Pancreas (tissue), 10 donors: Measurements from ENCODE around the gene TEK. TPM values are rescaled to one million over a fixed set of nuclear protein-coding genes. Genes with fewer than 3 reads are reported as not detected.

Experiments used
- ATAC-seq, 4 donors: fragments of 200-7000 bp; cut with Tn5 transposase; one replicate each; pipeline versions ENCODE4 v1.8.0 to v1.9.1; 2020; ENCODE audit warnings: mild to moderate bottlenecking in 4 of 4, moderate library complexity in 4 of 4
- DNase-seq, 6 donors: peaks; one replicate each; pipeline ENCODE4 v3.0.0-alpha.2; 2020
- FAIRE-seq: peaks from 2 replicates; lab custom pipeline; 2012; peaks lifted over from hg19 to GRCh38; lab: Jason Lieb, UNC
- H3K27ac ChIP-seq, 4 donors: fragments of 200-600 bp; sonication (generic); 1 replicate in 3 of 4; 2 replicates in 1 of 4; pipeline versions ENCODE4 v1.5.0 to v1.8.0; 2020
- H3K27me3 ChIP-seq, 4 donors: fragments of 200-600 bp; one replicate each; pipeline ENCODE4 v1.8.0; 2021
- H3K36me3 ChIP-seq, 3 donors: fragments of 200-600 bp; sonication (generic) in 1 of 3; one replicate each; pipeline versions ENCODE4 v1.5.0 to v1.8.0; 2020 to 2021
- H3K4me1 ChIP-seq, 3 donors: fragments of 200-600 bp; one replicate each; pipeline ENCODE4 v1.8.0; 2021
- H3K4me3 ChIP-seq, 4 donors: fragments of 200-600 bp; sonication (generic) in 2 of 4; one replicate each; pipeline versions ENCODE4 v1.5.0 to v1.8.0; 2020 to 2021
- H3K9me3 ChIP-seq, 4 donors: fragments of 200-600 bp; one replicate each; pipeline ENCODE4 v1.8.0; 2021
- WGBS, 2 donors: extraction: QIAGEN DNeasy Blood & Tissue Kit; methylation state at CpG; one replicate each; pipeline ENCODE4 v1.1.7; 2013; 5-methylcytosine and 5-hydroxymethylcytosine counted together
- intact Hi-C, 3 donors: fragments of 100-400 bp; cut with DNase I; formaldehyde crosslinking; loops; one replicate each; pipeline versions ENCODE4 v1.11.1 to v1.14.2; 2022
- polyA plus RNA-seq, 2 donors: library from polyadenylated mRNA; stranded (reverse); fragments of 200-250 nt; gene quantifications; one replicate each; pipeline ENCODE4 v1.2.3, GENCODE V29; 2013
- total RNA-seq, 6 donors: library from RNA; stranded (reverse); fragmentation: NEBNext Ultra II Directional in 4 of 6; extraction: Animal tissue kit (Norgen Biotek cat#: 25700) in 4 of 6; gene quantifications; one replicate each; pipeline versions ENCODE4 v1.2.1 to v1.2.4, GENCODE V29; 2021 to 2023
- TF ChIP-seq, protein P1 (sequence below), 4 donors: fragments of 200-600 bp; sonication (generic) in 3 of 4; IDR thresholded peaks; one replicate each; pipeline versions ENCODE4 v1.5.0 to v1.8.0; 2021; ENCODE audit warnings: antibody characterized with exemption in 4 of 4
- donor health status: healthy with polysubstance abuse.
- donor health status: DM: no; HTN: no; CAD: no; lungs with moderate emphysema.
- donor health status: DM: no; HTN: no; CAD: no.
- donor health status: control.
- donor health status: control.
- donor health status: Bipolar disorder and iron deficiency.
- donor health status: DM: yes; HTN: yes; CAD: no.
- donor health status: DM: no; HTN: no; CAD: no.
- donor health status: DM: no; HTN: no; CAD: no.
- donor health status: DM: yes; HTN: yes; CAD: no.

TEK gene
- total and polyA plus RNA-seq, 8 donors: 0.91 to 3.8 (median 1.9) TPM

DNA sequence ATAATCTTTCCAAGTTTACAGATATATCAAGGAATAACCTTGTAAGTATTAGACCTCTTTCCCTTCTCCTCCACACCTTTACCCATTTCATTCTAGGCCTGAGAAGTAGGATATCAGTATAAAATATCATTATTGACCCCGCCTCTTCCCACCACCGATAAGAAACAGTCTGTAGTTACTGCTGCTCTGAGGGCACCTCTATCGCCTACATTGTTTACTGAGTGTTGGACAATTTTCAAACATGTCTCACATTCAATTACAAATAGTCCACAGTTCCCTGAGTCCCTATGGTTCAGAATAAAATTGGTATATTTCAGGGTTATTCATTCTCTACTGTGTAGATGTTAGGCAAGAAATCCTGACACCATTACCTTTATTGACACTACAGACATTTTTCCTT is 73.4 kb downstream of the TEK start:
- 9 to 11% methylated on average over 3 of the region's 3 CpGs for WGBS, 2 donors
- intact Hi-C loops: no loop called here

DNA sequence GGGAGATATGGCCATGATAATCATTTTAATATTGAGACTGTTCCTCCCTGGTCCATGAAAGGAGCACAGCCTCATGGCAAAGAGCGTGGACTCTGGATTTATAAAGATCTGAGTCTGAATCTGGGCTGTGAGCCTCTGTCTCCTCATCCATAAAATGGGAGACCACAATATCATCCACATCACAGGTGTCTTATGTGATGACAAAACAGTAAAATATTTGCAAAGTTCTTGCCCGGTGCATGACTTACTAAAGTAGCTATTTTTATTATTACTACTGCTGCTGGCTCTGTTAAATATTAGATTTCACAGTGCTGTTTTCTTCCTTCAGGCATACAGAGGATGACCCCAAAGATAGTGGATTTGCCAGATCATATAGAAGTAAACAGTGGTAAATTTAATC is 74.1 kb downstream of the TEK start:
- no peak for ATAC-seq
- no peaks in the 10 kb centered on the region for H3K27me3 ChIP-seq
- no peak for FAIRE-seq
- WGBS, 2 donors: 94 to 97% methylated on average over 2 of the region's 2 CpGs
- intact Hi-C loops: no loop called here
- H3K9me3 ChIP-seq: no peaks in the 10 kb centered on the region
- DNase-seq: no peak
- no peak overlapping the region for H3K27ac ChIP-seq
- TF ChIP-seq, protein P1, sequence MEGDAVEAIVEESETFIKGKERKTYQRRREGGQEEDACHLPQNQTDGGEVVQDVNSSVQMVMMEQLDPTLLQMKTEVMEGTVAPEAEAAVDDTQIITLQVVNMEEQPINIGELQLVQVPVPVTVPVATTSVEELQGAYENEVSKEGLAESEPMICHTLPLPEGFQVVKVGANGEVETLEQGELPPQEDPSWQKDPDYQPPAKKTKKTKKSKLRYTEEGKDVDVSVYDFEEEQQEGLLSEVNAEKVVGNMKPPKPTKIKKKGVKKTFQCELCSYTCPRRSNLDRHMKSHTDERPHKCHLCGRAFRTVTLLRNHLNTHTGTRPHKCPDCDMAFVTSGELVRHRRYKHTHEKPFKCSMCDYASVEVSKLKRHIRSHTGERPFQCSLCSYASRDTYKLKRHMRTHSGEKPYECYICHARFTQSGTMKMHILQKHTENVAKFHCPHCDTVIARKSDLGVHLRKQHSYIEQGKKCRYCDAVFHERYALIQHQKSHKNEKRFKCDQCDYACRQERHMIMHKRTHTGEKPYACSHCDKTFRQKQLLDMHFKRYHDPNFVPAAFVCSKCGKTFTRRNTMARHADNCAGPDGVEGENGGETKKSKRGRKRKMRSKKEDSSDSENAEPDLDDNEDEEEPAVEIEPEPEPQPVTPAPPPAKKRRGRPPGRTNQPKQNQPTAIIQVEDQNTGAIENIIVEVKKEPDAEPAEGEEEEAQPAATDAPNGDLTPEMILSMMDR (IDR thresholded peaks at IDR 0.05): no peak
- H3K36me3 ChIP-seq: no peaks in the 10 kb centered on the region
- peaks cover 0 to 12% (median 2%) of the 10 kb centered on the region in 3 donors for H3K4me1 ChIP-seq
- H3K4me3 ChIP-seq: no peak overlapping the region

More for the DNA sequence above, 73.4 kb downstream of the TEK start:
- Histone ChIP-seq H3K4me3 (no peak overlapping the region), H3K9me3 (no peaks in the 10 kb centered on the region), H3K27me3 (no peaks in the 10 kb centered on the region), H3K36me3 (no peaks in the 10 kb centered on the region), H3K27ac (no peak overlapping the region), H3K4me1 (peaks cover 0 to 12% (median 2%) of the 10 kb centered on the region in 3 donors)
- FAIRE-seq (no peak), DNase-seq (no peak), ATAC-seq (peak in 3 of 4 donors; percentile 26 to 72 (median 71))
- TF ChIP-seq, protein P1 (IDR thresholded peaks at IDR 0.05): no peak

DNA sequence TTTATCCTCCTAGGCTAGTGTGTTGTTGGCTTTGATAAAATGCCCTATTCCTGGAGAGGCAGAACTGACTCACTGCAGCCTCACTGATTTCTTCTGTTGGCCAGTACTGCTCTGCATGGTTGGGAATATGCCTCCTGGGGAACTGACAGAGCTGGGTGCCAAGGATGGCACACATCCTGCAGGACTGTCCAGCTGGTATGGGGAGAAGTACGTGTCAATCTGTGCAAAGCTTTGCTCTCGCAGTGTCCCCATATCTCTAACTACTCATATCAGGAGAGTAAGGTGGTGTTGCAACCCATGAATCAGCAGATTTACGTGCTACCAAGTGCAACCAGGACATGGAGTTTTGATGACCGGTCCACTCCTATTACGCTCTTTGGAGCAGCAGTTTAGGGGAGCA is 74.7 kb downstream of the TEK start:
- Histone ChIP-seq H3K4me3 (no peak overlapping the region), H3K27ac (no peak overlapping the region), H3K4me1 (peaks cover 0 to 12% (median 2%) of the 10 kb centered on the region in 3 donors), H3K9me3 (no peaks in the 10 kb centered on the region), H3K36me3 (no peaks in the 10 kb centered on the region), H3K27me3 (no peaks in the 10 kb centered on the region)
- WGBS, 2 donors: 60 to 65% methylated on average over 5 of the region's 5 CpGs
- no peak for FAIRE-seq
- intact Hi-C loops: no loop called here
- TF ChIP-seq, protein P1 (IDR thresholded peaks at IDR 0.05): no peak
- no peak for DNase-seq
- peak in 2 of 4 donors; percentile 40 to 57 for ATAC-seq

DNA sequence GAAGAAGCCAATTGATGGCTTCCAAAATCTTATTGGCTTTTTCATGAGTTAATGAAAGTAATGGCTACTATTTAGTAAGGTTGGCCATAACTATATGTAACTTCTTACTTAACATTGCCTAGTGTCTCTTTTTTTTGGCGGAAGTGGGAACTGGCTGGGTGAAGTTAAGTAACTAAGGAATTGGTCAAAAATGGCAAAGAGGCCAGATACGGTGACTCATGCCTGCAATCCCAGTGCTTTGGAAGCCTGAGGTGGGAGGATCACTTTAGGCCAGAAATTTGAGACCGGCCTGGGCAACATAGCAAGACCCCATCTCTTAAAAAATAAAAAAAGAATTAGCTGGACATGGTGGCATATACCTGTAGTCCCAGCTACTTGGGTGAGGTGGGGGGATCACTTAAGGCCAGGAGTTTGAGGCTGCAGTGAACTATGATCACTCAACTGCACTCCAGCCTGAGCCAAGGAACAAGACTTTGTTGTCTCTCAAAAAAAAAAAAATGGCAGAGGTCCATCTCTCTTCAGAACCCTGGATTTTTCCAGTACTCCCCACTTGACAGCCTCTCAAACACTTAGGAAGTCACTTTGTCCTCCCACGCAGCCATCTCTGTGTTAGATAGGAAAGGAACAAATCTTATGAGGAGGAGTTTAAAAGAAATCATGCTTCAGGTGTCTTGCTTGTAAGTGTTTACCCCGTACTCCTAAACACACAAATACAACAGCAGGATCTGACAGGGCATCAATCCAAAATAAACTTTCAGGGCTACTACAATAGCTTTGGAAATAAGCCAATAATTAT is 75.7 kb downstream of the TEK start:
- no peak for DNase-seq
- TF ChIP-seq, protein P1 (IDR thresholded peaks at IDR 0.05): no peak
- WGBS, 2 donors: 65 to 76% methylated on average over 5 of the region's 5 CpGs
- Histone ChIP-seq H3K36me3 (no peaks in the 10 kb centered on the region), H3K27me3 (no peaks in the 10 kb centered on the region), H3K4me3 (no peak overlapping the region), H3K9me3 (no peaks in the 10 kb centered on the region), H3K4me1 (peaks cover 0 to 12% (median 2%) of the 10 kb centered on the region in 3 donors), H3K27ac (no peak overlapping the region)
- no peak for FAIRE-seq
- peak in 2 of 4 donors; percentile 61 to 86 for ATAC-seq
- intact Hi-C loops: no loop called here

DNA sequence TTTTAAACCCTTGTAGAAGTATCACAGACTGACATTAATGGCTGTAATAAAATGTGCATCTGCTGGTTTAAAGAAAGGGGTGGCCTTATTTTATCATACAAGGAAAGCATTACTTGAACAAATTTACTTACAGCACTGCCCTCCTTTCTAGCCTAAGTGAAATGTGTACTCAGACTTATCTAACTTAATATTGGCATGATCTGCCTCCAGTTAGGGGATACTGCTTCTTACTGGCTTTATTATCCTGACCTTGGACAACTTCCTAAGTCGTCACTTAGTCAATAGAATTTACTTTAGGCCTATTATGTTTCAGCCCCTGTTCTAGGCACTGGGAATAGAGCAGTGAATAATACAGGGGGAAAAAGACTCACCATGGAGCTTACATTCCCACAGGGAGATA is 79.4 kb downstream of the TEK start:
- intact Hi-C loops: no loop called here
- Histone ChIP-seq H3K9me3 (no peaks in the 10 kb centered on the region), H3K4me1 (peaks cover 0 to 4% (median 2%) of the 10 kb centered on the region in 3 donors), H3K4me3 (no peak overlapping the region), H3K36me3 (no peaks in the 10 kb centered on the region), H3K27me3 (no peaks in the 10 kb centered on the region), H3K27ac (no peak overlapping the region)
- DNase-seq (no peak), ATAC-seq (peak; percentile 39 to 74 (median 48)), FAIRE-seq (no peak)
- WGBS, 2 donors: 24 to 31% methylated on average over 1 of the region's 1 CpG
- TF ChIP-seq, protein P1 (IDR thresholded peaks at IDR 0.05): no peak
